ENCODE data around the gene MS4A10.
"Not testable (repeated sequence)": the region's sequence is repeated elsewhere in the genome, so short reads cannot be mapped to it uniquely, and the experiment has no call there.

Gene MS4A10

DNA sequence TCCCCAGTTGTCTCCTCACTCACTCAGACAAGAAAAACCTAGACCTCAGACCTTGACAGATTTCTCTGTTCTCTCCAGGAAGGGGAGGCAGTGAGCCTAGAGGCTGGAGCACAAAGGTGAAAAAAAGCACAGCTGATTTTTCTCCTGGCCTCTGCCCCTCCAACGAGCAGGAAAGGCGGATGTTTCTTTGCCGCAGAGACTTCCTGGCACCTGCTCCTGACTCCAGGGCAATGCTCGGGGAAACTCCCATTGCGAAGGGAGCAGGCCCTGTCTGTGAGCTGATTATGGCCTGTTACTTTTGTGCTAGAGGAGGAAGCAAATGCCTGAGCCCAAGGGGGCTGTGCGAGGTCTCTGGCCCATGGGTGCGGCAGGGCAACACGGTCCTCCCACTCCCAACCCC lies 25.4 kb downstream of the MS4A10 start:
- no peak overlapping the region for H3K4me3 ChIP-seq (ENCODE audit: low read length)
- no peaks in the 10 kb centered on the region; the same call in 1 of the 2 replicates for H3K27me3 ChIP-seq (ENCODE audit: insufficient read depth, low read length)
- H3K36me3 ChIP-seq (ENCODE audit: insufficient read depth, low read length): no peaks in the 10 kb centered on the region
- no peak overlapping the region for H3K27ac ChIP-seq (ENCODE audit: low read depth, low read length)
- WGBS: 85% methylated on average over 8 of the region's 8 CpGs
- H3K9ac ChIP-seq (ENCODE audit: low read depth, low read length): no peak overlapping the region
- no peaks in the 10 kb centered on the region for H3K9me3 ChIP-seq (ENCODE audit: insufficient read depth, low read depth, low read length)
- no peaks in the 10 kb centered on the region for H3K4me1 ChIP-seq (ENCODE audit: insufficient read depth, low read length)

DNA sequence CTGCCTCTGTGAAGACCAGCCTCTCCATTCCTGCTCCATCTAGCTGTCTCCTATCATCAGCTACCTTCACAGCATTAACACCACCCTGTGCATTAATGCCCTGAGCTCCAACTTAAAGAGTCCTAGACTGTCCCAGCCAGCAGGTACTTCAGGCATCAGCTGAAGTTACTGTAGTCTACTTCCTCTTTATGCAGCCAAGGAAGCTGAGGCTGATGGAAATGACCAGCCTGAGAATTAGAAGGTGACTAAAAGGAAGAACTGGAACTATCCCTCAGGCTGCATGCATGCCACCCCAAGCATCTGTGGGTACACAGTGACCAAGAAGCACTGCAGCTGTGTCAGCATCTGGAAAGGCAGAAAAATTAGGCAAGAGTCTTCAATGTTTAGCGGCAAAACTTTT lies 28.2 kb downstream of the MS4A10 start:
- WGBS: 90% methylated on average over 1 of the region's 1 CpG
- no peaks in the 10 kb centered on the region for H3K4me1 ChIP-seq (ENCODE audit: insufficient read depth, low read length)
- H3K36me3 ChIP-seq (ENCODE audit: insufficient read depth, low read length): no peaks in the 10 kb centered on the region
- H3K9me3 ChIP-seq (ENCODE audit: insufficient read depth, low read depth, low read length): peaks cover 10% of the 10 kb centered on the region
- H3K27ac ChIP-seq (ENCODE audit: low read depth, low read length): no peak overlapping the region
- H3K9ac ChIP-seq (ENCODE audit: low read depth, low read length): no peak overlapping the region
- H3K4me3 ChIP-seq (ENCODE audit: low read length): no peak overlapping the region
- H3K27me3 ChIP-seq (ENCODE audit: insufficient read depth, low read length): no peaks in the 10 kb centered on the region; the same call in 1 of the 2 replicates

DNA sequence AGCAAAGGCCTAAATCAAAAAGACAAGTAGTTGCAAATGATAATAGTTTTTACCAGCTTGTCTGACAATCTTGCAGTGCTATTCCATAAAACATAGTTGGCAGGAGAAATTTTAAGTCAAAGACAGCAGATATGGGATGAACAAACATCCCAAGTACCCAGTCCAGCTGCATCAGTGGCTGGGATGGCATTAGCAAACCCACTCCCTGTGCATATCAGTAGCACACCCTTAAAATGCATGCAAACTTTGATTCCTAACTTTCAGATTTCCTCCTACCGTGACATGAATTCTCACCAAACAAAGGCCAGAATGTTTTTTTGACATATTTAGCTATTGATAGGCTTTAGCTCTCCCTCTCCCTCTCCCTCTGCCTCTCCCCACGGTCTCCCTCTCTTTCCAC lies 29.0 kb downstream of the MS4A10 start:
- WGBS: 88% methylated on average over 2 of the region's 2 CpGs
- no peaks in the 10 kb centered on the region; the same call in 1 of the 2 replicates for H3K27me3 ChIP-seq (ENCODE audit: insufficient read depth, low read length)
- peaks cover 10% of the 10 kb centered on the region for H3K9me3 ChIP-seq (ENCODE audit: insufficient read depth, low read depth, low read length)
- H3K4me3 ChIP-seq (ENCODE audit: low read length): no peak overlapping the region
- no peaks in the 10 kb centered on the region for H3K4me1 ChIP-seq (ENCODE audit: insufficient read depth, low read length)
- no peaks in the 10 kb centered on the region for H3K36me3 ChIP-seq (ENCODE audit: insufficient read depth, low read length)
- no peak overlapping the region for H3K9ac ChIP-seq (ENCODE audit: low read depth, low read length)
- no peak overlapping the region for H3K27ac ChIP-seq (ENCODE audit: low read depth, low read length)

DNA sequence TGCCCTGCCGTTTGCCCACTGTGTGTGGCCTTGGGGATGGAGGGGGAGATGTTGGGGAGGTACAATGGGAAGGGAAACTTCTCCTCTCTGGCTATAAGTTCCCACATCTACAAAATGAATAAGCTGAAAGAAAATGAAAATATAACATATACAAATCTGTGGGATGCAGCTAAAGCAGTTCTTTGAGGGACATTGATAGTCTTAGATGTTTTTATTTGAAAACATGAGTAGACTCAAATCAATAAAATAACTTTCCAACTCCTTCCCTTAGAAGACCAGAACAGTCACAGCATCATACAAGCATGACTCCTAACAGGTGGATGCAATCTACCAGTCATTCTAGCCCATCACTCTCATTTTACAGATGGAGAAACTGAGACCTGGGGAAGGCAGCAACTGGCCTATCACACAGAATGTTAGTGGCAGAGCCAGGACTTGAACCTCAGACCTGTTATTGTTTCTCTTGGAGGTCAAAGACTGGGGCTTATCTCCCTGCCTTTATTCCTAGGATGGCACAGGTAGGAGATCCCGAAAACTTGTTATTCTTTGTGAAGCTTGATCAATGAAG lies 31.5 kb downstream of the MS4A10 start:
- WGBS: 95% methylated on average over 2 of the region's 2 CpGs
- Histone ChIP-seq H3K4me3 (ENCODE audit: low read length) (no peak overlapping the region), H3K27me3 (ENCODE audit: insufficient read depth, low read length) (no peaks in the 10 kb centered on the region), H3K36me3 (ENCODE audit: insufficient read depth, low read length) (no peaks in the 10 kb centered on the region), H3K9ac (ENCODE audit: low read depth, low read length) (no peak overlapping the region), H3K9me3 (ENCODE audit: insufficient read depth, low read depth, low read length) (peaks cover 10% of the 10 kb centered on the region), H3K4me1 (ENCODE audit: insufficient read depth, low read length) (no peaks in the 10 kb centered on the region), H3K27ac (ENCODE audit: low read depth, low read length) (no peak overlapping the region)

DNA sequence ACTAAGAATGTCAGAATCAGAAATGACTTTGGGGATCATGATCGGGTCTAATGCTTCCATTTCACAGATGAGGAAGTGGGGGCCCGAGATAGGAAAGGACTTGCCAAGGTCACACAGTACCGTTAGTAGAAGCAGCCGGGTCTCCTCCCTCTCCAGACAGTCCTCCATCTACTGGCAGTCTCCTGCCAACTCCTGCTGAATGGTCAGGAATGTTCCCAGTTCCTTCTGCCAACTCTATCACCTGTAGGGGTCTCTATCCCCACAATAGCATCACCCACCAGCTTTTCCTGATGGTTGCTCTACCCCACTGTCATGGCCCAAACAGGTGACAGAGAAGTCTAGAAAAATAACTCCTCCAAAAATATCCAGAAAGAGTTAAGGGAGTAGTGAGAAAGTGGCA lies 32.9 kb downstream of the MS4A10 start:
- H3K9ac ChIP-seq (ENCODE audit: low read depth, low read length): no peak overlapping the region
- H3K36me3 ChIP-seq (ENCODE audit: insufficient read depth, low read length): no peaks in the 10 kb centered on the region
- H3K27ac ChIP-seq (ENCODE audit: low read depth, low read length): no peak overlapping the region
- H3K27me3 ChIP-seq (ENCODE audit: insufficient read depth, low read length): no peaks in the 10 kb centered on the region
- no peak overlapping the region for H3K4me3 ChIP-seq (ENCODE audit: low read length)
- no peaks in the 10 kb centered on the region for H3K4me1 ChIP-seq (ENCODE audit: insufficient read depth, low read length)
- peaks cover 10% of the 10 kb centered on the region for H3K9me3 ChIP-seq (ENCODE audit: insufficient read depth, low read depth, low read length)
- WGBS: 88% methylated on average over 4 of the region's 4 CpGs

DNA sequence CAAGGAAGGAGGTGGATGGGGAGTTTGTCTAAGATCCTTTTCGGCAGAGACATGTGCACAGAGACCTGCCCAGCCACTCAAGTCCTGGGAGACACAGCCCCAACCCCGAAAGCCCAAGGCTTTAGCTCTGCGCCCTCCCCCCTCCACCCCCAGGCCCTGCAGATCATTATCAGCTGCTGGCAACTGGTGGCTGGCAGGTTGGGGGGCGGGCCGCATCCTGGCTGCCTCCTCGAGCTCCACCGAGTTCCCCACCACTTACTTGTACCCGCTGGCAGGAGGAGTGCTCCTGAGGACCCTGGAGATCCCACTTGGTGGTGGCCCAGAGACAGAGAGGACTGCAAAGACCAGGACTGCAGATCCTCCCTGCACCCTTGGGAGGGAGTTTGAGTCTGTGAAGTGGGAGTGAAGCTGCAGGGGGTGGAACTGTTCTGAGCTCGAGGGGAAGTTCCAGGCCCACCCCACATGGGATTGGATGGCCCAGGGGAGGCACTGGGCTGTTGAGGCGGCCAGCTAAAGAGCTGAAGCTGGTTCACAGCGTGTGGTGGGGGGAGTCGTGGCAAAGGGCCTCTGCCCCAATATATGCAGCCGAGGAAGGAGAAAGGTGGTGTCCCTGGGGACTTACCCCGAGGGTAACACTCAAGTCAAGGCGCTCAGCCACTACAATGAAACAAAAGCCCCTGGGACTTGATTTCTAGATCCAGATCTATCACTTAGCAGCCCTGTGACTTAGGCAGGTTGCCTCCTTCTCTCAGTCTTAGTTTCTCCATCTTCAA lies 36.9 kb downstream of the MS4A10 start:
- WGBS: 86% methylated on average over 15 of the region's 15 CpGs
- Histone ChIP-seq H3K9me3 (ENCODE audit: insufficient read depth, low read depth, low read length) (peaks cover 3% of the 10 kb centered on the region), H3K36me3 (ENCODE audit: insufficient read depth, low read length) (no peaks in the 10 kb centered on the region), H3K27me3 (ENCODE audit: insufficient read depth, low read length) (no peaks in the 10 kb centered on the region), H3K4me1 (ENCODE audit: insufficient read depth, low read length) (no peaks in the 10 kb centered on the region), H3K4me3 (ENCODE audit: low read length) (no peak overlapping the region), H3K27ac (ENCODE audit: low read depth, low read length) (no peak overlapping the region), H3K9ac (ENCODE audit: low read depth, low read length) (no peak overlapping the region)

DNA sequence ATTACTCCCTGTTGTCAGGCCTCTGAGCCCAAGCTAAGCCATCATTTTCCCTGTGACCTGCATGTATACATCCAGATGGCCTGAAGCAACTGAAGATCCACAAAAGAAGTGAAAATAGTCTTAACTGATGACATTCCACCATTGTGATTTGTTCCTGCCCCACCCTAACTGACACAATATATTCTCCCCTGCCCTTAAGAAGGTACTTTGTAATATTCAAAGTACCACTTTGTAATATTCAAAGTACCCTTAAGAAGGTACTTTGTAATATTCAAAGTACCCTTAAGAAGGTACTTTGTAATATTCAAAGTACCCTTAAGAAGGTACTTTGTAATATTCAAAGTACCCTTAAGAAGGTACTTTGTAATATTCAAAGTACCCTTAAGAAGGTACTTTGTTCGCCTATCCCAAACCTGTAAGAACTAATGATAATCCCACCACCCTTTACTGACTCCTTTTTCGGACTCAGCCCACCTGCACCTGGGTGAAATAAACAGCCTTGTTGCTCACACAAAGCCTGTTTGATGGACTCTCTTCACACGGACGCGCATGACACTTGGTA lies 38.7 kb downstream of the MS4A10 start:
- WGBS: 91% methylated on average over 5 of the region's 5 CpGs

DNA sequence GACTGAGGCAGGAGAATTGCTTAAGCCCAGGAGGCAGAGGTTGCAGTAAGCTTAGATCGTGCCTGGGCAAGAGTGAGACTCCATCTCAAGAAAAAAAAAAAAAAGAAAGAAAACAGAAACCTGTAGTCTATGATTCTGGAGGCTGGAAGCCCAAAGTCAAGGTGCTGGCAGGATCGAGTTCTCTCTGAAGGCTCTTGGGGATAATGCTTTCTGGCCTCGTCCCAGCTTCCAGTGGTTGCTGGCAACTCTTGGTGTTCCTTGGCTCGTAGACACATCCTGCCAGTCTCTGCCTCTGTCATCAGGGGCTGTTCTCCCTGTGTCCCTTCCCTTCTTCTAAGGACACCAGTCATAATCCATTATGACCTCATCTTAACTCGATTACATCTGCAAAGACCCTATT lies 40.0 kb downstream of the MS4A10 start:
- Histone ChIP-seq H3K4me1 (ENCODE audit: insufficient read depth, low read length) (no peaks in the 10 kb centered on the region), H3K27me3 (ENCODE audit: insufficient read depth, low read length) (no peaks in the 10 kb centered on the region), H3K9me3 (ENCODE audit: insufficient read depth, low read depth, low read length) (no peaks in the 10 kb centered on the region), H3K4me3 (ENCODE audit: low read length) (no peak overlapping the region), H3K9ac (ENCODE audit: low read depth, low read length) (no peak overlapping the region), H3K36me3 (ENCODE audit: insufficient read depth, low read length) (no peaks in the 10 kb centered on the region), H3K27ac (ENCODE audit: low read depth, low read length) (no peak overlapping the region)
- 87% methylated on average over 5 of the region's 5 CpGs for WGBS

More for the DNA sequence above, 38.7 kb downstream of the MS4A10 start:
- not testable (repeated sequence) for H3K27ac ChIP-seq (ENCODE audit: low read depth, low read length); H3K9ac ChIP-seq (ENCODE audit: low read depth, low read length); H3K27me3 ChIP-seq (ENCODE audit: insufficient read depth, low read length); H3K36me3 ChIP-seq (ENCODE audit: insufficient read depth, low read length); H3K9me3 ChIP-seq (ENCODE audit: insufficient read depth, low read depth, low read length); H3K4me1 ChIP-seq (ENCODE audit: insufficient read depth, low read length); H3K4me3 ChIP-seq (ENCODE audit: low read length)

DNA sequence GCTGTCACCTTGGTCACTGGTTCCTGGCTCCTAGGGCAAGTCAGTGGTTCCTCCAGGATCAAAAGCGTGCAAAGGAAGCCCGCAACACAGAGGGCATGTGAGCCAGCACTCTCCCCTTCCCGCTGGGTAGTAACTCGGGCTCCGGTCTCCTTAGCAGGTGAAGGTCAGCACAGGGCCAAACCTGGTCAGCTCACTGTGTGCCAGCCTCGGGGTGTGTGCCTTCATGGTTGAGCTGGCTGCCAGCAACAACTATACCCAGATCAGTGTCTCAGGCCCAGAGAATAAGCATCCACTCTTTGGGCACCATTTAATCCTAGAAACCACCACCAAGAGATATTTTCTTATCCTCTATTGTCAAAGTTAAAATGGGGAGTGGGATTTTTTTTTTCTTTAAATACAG lies 40.7 kb downstream of the MS4A10 start:
- no peak overlapping the region for H3K27ac ChIP-seq (ENCODE audit: low read depth, low read length)
- no peaks in the 10 kb centered on the region for H3K4me1 ChIP-seq (ENCODE audit: insufficient read depth, low read length)
- H3K4me3 ChIP-seq (ENCODE audit: low read length): no peak overlapping the region
- H3K9ac ChIP-seq (ENCODE audit: low read depth, low read length): no peak overlapping the region
- H3K36me3 ChIP-seq (ENCODE audit: insufficient read depth, low read length): no peaks in the 10 kb centered on the region
- no peaks in the 10 kb centered on the region for H3K9me3 ChIP-seq (ENCODE audit: insufficient read depth, low read depth, low read length)
- H3K27me3 ChIP-seq (ENCODE audit: insufficient read depth, low read length): no peaks in the 10 kb centered on the region
- WGBS: 87% methylated on average over 6 of the region's 6 CpGs

DNA sequence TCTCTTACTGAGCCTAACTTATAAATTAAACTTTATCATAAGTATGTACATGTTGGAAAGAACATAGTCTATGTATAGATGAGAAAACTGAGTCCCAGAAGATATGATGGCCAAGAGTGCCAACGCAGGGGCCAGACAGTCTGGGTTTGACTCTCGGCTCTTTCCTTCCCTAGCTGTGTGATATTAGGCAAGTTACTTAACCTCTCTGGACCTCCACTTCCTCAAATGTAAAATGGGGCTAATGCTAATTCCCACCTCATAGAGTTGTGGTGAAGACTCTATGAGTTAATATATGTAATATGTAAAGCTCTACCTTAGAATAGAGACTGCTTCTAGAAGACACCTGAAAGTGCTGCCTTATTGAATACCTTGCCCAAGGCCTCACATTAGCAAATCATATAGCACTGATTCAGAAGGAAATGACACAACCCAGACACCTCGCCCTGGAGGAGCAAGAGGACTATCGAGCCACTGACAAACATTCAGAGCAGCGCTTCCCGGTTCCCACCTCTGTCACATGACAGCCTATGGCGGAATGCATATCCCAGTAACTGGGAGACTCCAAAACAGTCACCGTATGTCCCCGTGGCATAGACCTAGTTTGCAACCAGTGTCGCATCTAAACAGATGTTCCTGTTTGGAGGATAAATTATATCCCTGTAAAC lies 45.5 kb downstream of the MS4A10 start:
- Histone ChIP-seq H3K9ac (ENCODE audit: low read depth, low read length) (no peak overlapping the region), H3K27me3 (ENCODE audit: insufficient read depth, low read length) (peaks cover 16% of the 10 kb centered on the region), H3K27ac (ENCODE audit: low read depth, low read length) (no peak overlapping the region), H3K4me1 (ENCODE audit: insufficient read depth, low read length) (no peaks in the 10 kb centered on the region), H3K36me3 (ENCODE audit: insufficient read depth, low read length) (no peaks in the 10 kb centered on the region), H3K4me3 (ENCODE audit: low read length) (no peak overlapping the region), H3K9me3 (ENCODE audit: insufficient read depth, low read depth, low read length) (no peaks in the 10 kb centered on the region)
- 54% methylated on average over 9 of the region's 10 CpGs for WGBS

DNA sequence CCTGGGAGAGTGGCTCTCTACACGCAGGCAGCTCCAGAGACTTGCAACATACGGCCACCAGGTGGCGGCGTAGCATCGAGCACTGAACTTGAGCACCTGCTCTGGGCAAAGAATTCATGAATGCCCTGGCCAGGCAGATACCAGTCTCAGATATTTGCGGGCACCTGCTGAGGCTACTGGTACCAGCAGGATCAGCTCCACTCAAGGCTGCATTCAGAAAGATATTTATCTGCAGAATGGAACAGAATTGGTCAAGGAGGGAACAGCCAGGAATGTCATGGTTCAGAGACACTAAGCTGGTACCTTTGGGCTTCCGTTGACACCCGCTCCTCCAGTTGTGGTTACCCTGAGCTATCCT lies 46.0 kb downstream of the MS4A10 start:
- H3K9me3 ChIP-seq (ENCODE audit: insufficient read depth, low read depth, low read length): no peaks in the 10 kb centered on the region
- no peak overlapping the region for H3K4me3 ChIP-seq (ENCODE audit: low read length)
- peaks cover 16% of the 10 kb centered on the region for H3K27me3 ChIP-seq (ENCODE audit: insufficient read depth, low read length)
- no peak overlapping the region for H3K9ac ChIP-seq (ENCODE audit: low read depth, low read length)
- no peaks in the 10 kb centered on the region for H3K36me3 ChIP-seq (ENCODE audit: insufficient read depth, low read length)
- 23% methylated on average over 8 of the region's 8 CpGs for WGBS
- no peak overlapping the region for H3K27ac ChIP-seq (ENCODE audit: low read depth, low read length)
- no peaks in the 10 kb centered on the region for H3K4me1 ChIP-seq (ENCODE audit: insufficient read depth, low read length)

Data from HUES64 (cell line).